Activated CD4-positive, CD25-positive, alpha-beta regulatory T cell treated with anti-CD3 and anti-CD28 coated beads, Interleukin-2, amount 50 U/mL, for 16 hours (primary cell): ENCODE data around the gene AK1.
"Not testable (repeated sequence)": the region's sequence is repeated elsewhere in the genome, so short reads cannot be mapped to it uniquely, and the experiment has no call there.

Experiments
- DNase-seq: peaks from one replicate; pipeline ENCODE4 v3.0.0-alpha.2; 2020; ENCODE audit warnings: low read depth, low spot score

AK1 gene

DNA sequence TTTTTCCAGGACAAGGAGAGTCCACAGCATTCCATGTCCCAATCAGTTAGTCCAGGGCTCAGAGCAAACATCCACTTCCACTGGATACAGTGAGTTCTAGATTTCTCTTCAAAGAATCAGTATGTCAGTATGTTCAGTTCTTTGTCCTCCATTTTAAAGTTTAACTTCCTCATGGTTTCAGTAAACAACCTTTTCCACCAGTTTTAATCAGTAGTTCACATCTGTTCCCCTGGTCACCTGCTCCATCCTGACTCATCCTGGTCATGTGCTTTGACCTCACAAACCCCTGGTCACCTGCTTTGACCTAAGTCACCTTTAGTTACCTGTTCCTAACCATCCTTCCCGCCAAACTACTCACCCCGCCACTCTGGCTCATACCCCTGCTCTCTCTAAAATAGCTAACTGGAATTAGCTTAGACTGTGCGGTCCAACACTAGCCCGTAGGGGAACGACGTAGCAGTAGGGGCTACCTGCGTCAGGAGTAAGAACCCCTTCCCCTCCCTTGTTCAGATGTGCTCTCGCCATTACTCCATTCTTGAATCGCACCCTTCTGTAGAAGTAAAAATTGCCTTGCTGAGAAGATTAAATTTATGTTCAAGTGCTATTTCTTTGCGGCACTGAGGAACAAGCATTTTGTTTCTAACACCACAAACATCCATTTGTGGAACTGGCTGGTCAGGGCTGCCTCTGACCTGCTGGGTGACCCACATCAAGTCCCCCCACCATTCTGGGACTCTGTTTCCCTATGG is 28.5 kb downstream of the AK1 start:
- DNase-seq = no peak

GRCh38 chr9:127847833-127848755 is 29.4 kb downstream of the AK1 start:
- DNase-seq = no peak

DNA sequence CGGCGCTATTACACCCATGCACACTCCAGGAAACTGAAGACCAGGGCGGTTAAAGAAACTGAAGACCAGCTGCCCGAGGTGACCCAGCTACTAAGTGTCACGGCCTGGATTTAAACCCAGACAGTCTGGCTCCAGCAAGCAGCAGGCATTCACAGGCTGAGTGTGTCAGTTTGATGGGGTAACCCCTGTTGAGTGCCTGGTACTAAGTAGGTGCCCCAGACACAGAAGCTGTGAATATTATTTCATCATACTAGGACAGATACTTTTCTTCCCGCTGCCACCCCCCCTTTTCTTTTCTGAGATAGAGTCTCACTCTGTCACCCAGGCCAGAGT is 30.3 kb downstream of the AK1 start:
- DNase-seq = no peak

DNA sequence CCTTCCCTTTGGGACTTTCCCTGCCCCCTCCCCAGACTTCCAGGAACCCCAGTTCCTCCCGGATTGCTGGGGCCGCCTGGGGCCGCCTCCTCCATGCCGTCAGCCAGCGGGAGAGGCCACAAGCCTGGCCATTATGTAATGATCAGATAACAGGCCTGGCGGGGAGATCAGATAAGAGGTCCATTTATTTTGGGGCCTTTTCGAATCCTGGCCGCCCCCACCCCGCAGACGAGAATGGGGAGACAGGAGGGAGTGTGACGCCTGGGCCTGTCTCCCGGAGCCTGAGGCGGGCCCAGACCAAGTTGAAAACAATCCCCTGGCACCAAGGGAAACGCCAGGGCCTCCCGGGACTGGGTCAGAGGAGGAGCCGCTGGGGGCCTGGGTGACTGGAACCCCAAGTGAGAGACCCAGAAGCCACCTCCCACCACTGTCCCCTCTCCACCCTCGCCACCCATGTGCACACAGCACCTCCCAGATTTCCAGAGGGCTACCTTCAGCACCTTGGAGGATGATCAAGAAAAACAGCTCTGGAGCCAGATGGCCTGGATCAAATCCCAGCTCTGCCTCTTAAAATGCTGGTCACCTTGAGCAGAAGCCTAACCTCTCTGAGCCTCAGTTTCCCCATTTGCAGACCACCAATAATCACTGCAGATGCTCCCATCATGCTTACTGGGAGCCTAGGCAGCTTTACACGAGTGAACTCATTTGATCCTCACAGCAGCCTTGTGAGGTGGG is 30.9 kb downstream of the AK1 start:
- no peak for DNase-seq

- DNase-seq = not testable (repeated sequence)
Measured at GRCh38 chr9:127845619-127846018, 31.9 kb downstream of the AK1 start.

DNA sequence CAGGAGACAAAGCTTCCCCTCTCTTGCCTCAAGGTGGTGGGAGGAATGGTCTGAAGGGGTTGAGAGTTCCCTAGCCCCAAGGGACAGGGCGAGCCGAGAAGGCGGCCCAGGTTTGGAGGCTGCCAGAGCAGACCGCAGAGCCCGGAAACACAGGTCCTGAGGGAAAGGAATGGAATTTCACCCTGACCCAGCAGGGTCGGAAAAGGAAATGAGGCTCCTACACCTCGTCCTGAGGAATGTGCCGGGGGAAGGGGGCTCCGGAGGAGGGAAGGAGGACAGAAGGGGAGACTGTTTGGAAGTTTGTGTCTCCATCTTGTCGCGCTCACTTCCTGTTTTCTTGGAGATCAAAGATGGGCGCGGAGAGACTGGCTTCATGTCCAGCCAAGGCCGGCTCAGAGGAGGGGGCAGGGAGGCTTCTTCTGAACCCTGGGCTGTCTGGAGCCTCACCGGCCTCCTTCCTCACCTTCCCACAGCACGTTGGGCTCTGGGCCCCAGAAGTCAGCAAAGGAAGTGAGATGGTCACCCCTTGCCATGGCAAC is 32.6 kb downstream of the AK1 start:
- no peak for DNase-seq

GRCh38 chr9:127841087-127841835 is 36.2 kb downstream of the AK1 start:
- DNase-seq = no peak

DNA sequence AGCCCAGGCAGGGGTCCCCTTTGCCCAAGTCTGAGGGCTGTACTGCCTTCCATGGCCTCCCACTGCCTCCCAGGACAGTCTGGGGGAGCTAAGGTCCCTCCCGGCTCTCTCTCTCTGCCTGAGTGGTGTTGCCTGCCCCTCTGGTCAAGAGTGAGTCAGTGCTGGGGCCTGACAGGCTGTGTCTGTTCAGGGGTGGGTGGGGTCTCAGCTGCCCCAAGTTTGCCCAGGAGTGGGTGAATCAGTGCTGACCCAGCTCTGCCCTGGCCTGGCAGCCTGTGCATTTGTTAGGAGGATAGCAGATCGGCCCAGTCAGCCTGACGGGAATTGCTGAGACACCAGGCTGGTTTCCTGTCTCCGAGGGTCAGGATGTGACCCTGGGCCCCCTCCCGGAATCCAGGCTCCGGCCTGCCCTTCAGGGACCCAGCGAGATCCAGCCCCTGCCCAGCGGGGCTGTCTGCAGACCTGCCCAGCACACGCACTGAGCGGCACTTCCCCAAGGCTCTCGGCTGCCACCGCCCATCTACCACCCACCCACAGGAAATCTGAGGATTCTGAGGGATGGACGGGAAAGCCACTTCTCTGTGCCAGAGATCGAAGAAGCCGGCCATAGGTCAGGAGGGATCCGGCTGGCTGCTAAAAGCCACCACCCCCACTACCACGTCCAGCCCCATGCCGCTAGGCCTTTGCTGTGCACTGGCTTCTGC is 38.9 kb downstream of the AK1 start:
- DNase-seq = no peak

- no peak for DNase-seq
Measured at GRCh38 chr9:127837346-127837745, 40.1 kb downstream of the AK1 start.

DNA sequence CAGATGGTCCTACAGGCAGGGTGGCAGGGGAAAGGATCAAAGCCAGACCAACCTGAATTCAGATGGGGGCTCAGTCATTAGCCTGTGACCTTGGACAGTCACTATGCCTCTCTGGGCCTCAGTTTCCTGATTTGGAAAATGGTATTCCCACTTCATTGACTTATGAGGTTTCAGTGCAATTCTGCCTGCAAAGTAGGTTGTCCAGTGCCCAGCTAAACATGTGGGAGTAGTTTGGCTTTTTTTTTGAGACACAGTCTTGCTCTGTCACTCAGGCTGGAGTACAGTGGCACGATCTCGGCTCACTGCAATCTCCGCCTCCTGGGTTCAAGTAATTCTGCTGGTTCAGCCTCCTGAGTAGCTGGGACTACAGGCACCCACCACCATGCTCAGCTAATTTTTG is 40.9 kb downstream of the AK1 start:
- not testable (repeated sequence) for DNase-seq

DNA sequence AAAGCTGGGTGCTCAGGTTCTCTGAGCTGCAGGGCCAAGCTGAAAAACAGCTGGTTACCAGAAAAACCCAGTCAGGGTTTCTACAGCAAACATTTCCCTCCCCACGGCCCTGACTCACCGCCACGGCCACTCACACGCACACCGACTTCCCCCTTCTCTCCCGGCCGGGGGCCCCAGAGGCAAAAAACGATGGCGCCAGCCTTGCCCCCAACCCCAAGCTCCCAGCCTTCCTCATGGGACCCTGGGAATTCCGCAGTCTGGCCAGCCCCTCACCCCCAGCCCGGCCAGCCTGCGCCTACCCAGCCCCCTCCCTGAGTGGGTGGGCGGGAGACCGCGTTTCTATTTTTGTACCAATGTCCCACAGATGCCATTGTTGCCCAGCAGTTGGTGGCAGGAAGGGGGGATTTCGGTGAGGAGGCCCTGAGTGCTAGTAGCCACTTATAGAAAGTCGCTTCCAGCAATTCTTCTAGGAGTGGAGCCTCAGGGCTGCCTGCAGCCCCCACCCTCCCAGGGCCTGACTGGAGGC is 41.4 kb downstream of the AK1 start:
- DNase-seq = no peak

GRCh38 chr9:127833555-127833954 is 43.9 kb downstream of the AK1 start:
- no peak for DNase-seq

- no peak for DNase-seq
Measured at GRCh38 chr9:127832248-127832647, 45.2 kb downstream of the AK1 start.

DNA sequence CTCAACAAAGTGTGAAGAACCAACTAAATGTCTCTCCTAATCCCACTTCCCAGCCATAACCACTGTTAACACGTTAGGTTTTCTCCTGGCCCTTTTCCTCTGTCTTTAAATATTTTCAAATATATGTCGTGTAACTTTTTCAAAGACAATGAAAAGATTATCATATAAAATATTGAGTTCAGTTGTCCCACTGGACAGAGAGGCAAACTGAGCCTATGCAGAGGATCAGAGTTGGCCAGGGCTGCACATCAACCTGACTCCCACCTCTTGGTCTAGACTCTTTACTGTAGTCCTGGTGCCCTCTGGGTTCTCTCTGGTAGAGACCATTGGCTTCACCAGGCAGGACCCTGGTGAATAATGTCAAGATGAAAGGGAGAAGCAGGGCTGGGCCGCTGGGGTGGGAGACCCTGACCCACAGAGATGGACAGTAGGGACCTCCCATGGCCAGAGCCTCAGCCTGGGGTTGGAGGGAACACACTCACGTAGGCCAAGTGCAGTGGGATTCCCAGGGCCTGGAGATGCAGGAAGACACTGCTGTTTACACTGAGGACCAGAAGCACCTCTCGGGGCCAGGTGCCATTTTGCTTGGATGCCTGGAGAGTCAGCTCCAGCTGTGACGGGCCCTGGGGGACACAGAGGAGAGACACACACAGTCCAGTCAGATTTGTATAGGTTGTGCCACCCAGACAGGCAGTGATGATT is 48.1 kb downstream of the AK1 start:
- DNase-seq = no peak

GRCh38 chr9:127828262-127829031 is 49.0 kb downstream of the AK1 start:
- no peak for DNase-seq

DNA sequence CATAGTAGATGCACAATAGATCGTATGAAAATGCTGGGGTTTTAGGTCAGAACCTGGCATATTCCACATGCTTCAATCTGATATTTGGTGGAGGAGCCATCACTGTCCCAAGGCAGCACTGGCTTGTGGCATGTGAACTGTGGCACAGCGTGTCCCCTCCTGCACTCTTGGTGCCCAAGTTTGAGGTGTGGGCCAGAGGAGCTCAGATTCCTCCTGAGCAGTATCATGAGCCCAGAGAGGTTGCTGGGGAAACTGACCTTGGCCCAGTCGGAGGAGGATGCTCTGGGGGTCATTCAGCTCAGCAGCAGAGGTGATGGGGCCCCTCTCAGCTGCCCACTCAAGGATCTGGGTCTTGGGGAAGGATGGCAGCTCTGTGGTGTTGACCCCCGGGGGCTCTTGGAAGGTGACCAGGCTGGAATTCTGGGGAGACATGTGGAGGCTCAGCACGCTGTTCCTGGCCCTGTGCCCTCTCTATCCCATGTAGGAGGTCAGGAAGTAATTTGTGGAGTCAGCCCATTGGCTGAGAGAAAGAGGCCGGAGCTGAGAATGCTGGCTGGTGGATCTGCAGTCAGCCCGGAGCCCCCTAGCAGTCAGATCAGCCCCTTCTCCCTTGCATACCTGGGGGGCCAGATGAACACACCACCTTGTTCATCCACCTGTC is 51.1 kb downstream of the AK1 start:
- no peak for DNase-seq

DNA sequence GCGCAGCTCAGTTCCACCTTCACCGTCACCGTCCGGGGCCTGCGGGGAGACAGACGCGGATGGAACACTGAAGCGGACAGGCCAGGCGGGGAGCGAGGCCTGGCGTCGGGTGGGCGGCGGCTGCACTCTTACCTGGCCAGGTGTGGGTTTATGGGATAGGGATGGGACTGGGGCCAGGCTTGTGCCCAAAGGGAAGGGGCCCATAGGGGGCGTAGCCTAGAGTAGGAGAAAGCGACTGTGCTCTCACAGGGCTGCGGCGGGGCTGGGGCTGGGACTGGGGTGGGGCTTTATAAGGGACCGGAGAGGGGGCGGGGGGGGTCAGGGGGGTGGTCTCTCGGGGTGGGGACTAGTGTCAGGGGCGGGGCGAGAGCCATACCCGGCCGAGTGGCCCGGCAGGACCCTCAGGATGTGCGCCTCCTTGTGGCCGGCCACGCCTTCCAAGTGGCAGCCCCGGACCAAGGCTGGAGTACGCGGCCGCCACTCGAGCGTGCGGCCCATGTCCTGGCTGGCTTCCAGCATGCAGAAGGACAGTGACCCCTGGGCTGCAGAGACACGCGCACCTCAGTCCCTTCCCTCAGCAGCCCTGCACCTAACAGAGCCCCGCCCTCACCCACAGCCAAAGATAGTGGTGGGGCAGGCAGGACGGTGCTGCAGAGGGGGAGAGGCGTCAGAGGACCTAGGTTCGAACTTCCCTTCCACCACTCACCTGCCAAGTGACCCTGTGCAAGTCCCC is 52.0 kb downstream of the AK1 start:
- no peak for DNase-seq

DNA sequence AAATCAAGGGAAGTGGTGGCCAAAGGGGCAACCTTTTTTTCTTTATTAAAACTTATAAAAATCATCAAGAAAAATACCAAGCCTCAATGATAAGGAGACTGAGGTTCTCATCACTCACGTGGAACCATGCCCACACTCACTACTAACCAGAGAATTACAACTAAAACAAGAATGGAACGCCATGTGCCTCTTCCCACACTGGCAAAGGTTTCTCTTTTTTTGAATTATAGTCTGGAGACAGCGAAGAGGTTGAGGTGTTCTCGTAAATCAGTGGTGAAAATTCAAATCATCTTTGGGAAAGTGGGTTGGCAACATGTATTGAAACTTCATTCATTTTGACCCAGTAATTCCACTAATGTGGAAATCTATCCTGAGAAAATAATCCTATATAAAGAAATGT is 55.4 kb downstream of the AK1 start:
- DNase-seq = no peak
